Prostate gland (tissue), 2 donors: Measurements from ENCODE around the gene RBM45. TPM values are rescaled to one million over a fixed set of nuclear protein-coding genes. Genes with fewer than 3 reads are reported as not detected.
"Not testable (repeated sequence)": the region's sequence is repeated elsewhere in the genome, so short reads cannot be mapped to it uniquely, and the experiment has no call there.

Source experiments
- DNase-seq: peaks from one replicate; pipeline ENCODE4 v3.0.0-alpha.2; 2019; ENCODE audit warnings: low spot score
- H3K27ac ChIP-seq, 2 donors: fragments of 200-600 bp; sonication (generic); 2 replicates each; pipeline ENCODE4 v1.5.1; 2017 to 2019
- H3K27me3 ChIP-seq: fragments of 200-600 bp; sonication (generic); replicated peaks from 2 replicates; pipeline ENCODE4 v1.5.1; 2019; ENCODE audit not compliant: insufficient read depth
- H3K36me3 ChIP-seq, 2 donors: fragments of 200-600 bp; sonication (generic); 1 replicate in 1 of 2; 2 replicates in 1 of 2; pipeline versions ENCODE4 v1.5.1 to v1.8.1; 2017 to 2019
- H3K4me1 ChIP-seq: fragments of 200-600 bp; sonication (generic); replicated peaks from 2 replicates; pipeline ENCODE4 v1.5.1; 2019
- H3K4me3 ChIP-seq, 2 donors: fragments of 200-600 bp; sonication (generic); 2 replicates each; pipeline ENCODE4 v1.5.1; 2017 to 2019
- H3K9me3 ChIP-seq: fragments of 200-600 bp; sonication (generic); 2 replicates; pipeline ENCODE4 v1.5.1; 2017
- POLR2A ChIP-seq: fragments of 450-650 bp; IDR thresholded peaks from one replicate; pipeline ENCODE4 v1.6.1; 2016; ENCODE audit warnings: antibody characterized with exemption, mild to moderate bottlenecking
- POLR2AphosphoS5 ChIP-seq: sonication (generic); formaldehyde crosslinking; IDR thresholded peaks from one replicate; pipeline ENCODE4 v1.6.1; 2017; ENCODE audit warnings: antibody characterized with exemption
- WGBS: methylation state at CpG from one replicate; pipeline ENCODE4 v1.1.5; 2018; 5-methylcytosine and 5-hydroxymethylcytosine counted together
- intact Hi-C: fragments of 100-400 bp; cut with DNase I; formaldehyde crosslinking; loops from one replicate; pipeline ENCODE4 v1.14.2; 2022
- total RNA-seq, 2 donors: library from RNA; depleted of rRNA; stranded (reverse); fragments of >200 nt; gene quantifications; one replicate each; pipeline ENCODE4 v1.1.0, GENCODE V29; 2016
- TF ChIP-seq, protein P1 (sequence below), 4 experiments: fragments of 200-600 bp in 2 of 4; fragments of 450-650 bp in 2 of 4; sonication (generic) in 2 of 4; IDR thresholded peaks; 1 replicate in 3 of 4; 2 replicates in 1 of 4; pipeline ENCODE4 v1.5.1; 2016 to 2019; ENCODE audit warnings: antibody characterized with exemption in 4 of 4, mild to moderate bottlenecking in 2 of 4, moderate library complexity in 2 of 4

The RBM45 gene
- total RNA-seq, 2 donors from 2014 or later, result 9.7 to 19.0 TPM

DNA sequence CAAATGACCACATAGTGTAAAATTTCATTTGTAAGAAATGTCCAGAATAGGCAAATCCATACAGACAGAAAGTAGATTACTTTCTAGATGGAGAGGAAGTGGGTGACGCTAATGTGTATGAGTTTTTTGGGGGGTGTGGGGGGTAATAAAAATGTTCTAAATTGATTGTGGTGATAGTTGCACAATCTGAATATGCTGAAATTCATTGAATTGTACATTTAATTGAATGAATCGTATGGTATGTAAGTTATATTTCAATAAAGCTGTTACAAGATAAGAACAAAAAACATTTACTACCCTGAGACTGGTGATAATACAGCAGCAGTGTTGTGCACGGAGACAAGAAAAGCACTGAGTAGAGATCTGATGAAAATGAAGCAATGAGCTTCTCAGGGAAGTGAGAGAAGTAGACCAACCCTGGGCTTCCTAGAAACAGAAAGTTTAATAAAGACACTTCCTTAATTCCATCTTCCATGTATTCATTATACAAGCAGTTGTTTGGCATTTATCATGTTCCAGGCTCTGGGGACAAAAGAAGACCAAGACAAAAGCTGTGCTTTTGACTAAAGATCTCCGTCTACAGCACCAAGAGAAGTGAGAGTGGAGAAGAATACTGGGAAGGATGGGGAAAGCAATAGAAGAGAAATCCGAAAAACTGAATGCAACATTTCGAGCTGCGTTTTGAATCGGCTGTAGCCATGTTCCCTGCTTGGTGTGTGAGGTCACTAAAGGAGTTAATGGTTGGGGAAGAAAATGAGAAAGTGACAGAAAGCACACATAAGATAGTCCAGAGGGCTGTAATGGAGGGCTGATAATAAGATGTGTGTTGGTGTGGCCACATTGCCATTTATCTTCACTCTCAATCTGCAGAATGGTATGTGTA, 37.9 kb upstream of the RBM45 start:
- H3K4me1 ChIP-seq, result no peaks in the 10 kb centered on the region
- no peaks in the 10 kb centered on the region for H3K27me3 ChIP-seq
- TF ChIP-seq POLR2AphosphoS5, result no peak
- TF ChIP-seq POLR2A, result no peak
- TF ChIP-seq, protein P1, sequence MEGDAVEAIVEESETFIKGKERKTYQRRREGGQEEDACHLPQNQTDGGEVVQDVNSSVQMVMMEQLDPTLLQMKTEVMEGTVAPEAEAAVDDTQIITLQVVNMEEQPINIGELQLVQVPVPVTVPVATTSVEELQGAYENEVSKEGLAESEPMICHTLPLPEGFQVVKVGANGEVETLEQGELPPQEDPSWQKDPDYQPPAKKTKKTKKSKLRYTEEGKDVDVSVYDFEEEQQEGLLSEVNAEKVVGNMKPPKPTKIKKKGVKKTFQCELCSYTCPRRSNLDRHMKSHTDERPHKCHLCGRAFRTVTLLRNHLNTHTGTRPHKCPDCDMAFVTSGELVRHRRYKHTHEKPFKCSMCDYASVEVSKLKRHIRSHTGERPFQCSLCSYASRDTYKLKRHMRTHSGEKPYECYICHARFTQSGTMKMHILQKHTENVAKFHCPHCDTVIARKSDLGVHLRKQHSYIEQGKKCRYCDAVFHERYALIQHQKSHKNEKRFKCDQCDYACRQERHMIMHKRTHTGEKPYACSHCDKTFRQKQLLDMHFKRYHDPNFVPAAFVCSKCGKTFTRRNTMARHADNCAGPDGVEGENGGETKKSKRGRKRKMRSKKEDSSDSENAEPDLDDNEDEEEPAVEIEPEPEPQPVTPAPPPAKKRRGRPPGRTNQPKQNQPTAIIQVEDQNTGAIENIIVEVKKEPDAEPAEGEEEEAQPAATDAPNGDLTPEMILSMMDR (IDR thresholded peaks at IDR 0.05), result no peak
- H3K4me3 ChIP-seq, result no peak overlapping the region
- H3K27ac ChIP-seq, result no peak overlapping the region
- no peak for DNase-seq
- H3K36me3 ChIP-seq, result no peaks in the 10 kb centered on the region
- intact Hi-C loops, result loop anchor here (10.0 kb wide), 1 partner anchor 280 kb away; no protein-coding TSS in a partner anchor
- WGBS, result 83% methylated on average over 8 of the region's 8 CpGs
- no peaks in the 10 kb centered on the region for H3K9me3 ChIP-seq

DNA sequence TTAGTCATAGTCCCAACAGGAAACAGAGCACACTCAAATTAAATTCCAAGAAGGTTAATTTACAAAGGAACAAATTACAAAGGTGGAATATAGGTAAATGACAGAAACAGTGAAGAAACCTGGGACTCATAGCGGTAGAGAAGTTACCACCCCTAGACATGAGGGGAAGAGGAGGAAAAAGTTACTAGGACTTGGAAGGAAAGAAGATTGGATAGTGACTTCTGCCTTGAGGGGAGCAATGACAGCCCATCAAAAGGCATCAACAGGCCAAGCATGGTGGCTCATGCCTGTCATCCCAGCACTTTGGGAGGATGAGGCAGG, 37.3 kb upstream of the RBM45 start:
- Histone ChIP-seq H3K4me1 (no peaks in the 10 kb centered on the region), H3K27ac (no peak overlapping the region), H3K9me3 (no peaks in the 10 kb centered on the region), H3K27me3 (no peaks in the 10 kb centered on the region), H3K4me3 (no peak overlapping the region), H3K36me3 (no peaks in the 10 kb centered on the region)
- no peak for DNase-seq
- intact Hi-C loops, result loop anchor here (10.0 kb wide), 1 partner anchor 280 kb away; no protein-coding TSS in a partner anchor
- WGBS, result 52% methylated on average over 1 of the region's 1 CpG
- TF ChIP-seq POLR2A, result no peak
- no peak for TF ChIP-seq POLR2AphosphoS5
- TF ChIP-seq, protein P1 (IDR thresholded peaks at IDR 0.05), result no peak

DNA sequence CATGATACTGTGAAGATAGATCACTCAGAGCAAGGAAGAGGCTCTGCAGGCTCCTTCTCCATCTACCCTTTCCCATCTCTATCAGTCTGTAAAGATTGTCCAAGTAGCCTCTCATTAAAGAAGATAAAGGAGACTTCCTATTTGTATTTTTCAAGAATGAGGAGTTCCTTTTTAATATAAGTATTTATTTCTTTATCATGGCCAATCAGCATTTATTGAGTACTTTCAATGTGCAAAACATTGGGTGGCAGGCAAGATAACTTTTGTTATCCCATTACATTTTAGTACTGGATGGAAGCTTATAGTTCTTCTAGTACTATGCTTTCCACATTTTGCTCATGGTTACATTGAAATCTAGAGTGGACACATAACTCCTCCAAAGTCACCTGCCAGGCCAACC, 36.1 kb upstream of the RBM45 start:
- intact Hi-C loops, result loop anchor here (10.0 kb wide), 1 partner anchor 281 kb away; no protein-coding TSS in a partner anchor
- Histone ChIP-seq H3K27ac (no peak overlapping the region), H3K4me3 (no peak overlapping the region), H3K4me1 (no peaks in the 10 kb centered on the region), H3K27me3 (no peaks in the 10 kb centered on the region), H3K36me3 (no peaks in the 10 kb centered on the region), H3K9me3 (no peaks in the 10 kb centered on the region)
- DNase-seq, result no peak
- TF ChIP-seq, protein P1 (IDR thresholded peaks at IDR 0.05), result no peak
- TF ChIP-seq POLR2AphosphoS5 (no peak), POLR2A (no peak)

DNA sequence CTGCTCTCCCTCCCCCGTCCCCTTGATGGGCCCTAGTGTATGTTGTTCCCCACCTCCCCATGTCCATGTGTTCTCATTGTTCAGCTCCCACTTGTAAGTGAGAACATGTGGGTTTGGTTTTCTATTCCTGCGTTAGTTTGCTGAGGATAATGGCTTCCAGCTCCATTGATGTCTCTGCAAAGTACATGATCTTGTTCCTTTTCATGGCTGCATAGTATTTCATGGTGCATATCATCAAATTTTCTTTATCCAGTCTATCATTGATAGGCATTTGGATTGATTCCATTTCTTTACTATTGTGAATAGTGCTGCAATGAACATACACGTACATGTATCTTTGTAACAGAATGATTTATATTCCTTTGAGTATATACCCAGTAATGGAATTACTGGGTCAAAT, 33.0 kb upstream of the RBM45 start:
- not testable (repeated sequence) for DNase-seq, H3K36me3 ChIP-seq, H3K27ac ChIP-seq, H3K4me3 ChIP-seq, H3K9me3 ChIP-seq, H3K4me1 ChIP-seq, H3K27me3 ChIP-seq
- intact Hi-C loops, result loop anchor here (10.0 kb wide), 1 partner anchor 284 kb away; no protein-coding TSS in a partner anchor
- 91% methylated on average over 3 of the region's 3 CpGs for WGBS

DNA sequence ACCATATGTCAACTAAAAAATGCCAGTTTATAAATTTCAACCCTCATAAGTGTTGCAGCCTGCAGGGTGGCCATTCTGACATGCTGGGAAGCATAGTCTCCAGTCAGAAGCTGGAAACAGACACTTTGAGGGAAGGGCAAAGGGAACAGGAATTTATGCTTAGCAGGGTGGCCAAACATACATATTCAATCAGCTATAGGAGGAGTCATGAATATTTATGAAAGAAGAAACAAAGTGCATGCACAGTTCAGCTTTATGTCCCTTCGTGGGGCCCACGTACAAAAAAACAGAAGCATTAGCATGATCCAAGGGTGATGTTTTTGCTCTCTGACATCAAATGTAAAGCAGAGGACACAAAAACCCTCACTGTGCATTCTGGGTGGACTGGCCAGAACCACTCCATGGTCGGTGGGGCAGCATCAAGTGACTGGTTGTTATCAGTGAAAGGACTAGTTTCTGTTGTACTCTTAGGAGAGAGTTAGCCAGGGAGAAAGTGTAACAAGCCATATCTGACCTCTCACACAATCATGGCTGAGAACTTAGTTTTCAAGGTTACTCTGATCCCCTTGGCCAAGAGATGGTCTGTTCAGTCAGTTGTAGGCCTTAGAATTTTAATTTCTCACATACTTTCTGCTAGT, 29.7 kb upstream of the RBM45 start:
- intact Hi-C loops, result no loop called here
- Histone ChIP-seq H3K4me3 (no peak overlapping the region), H3K36me3 (no peaks in the 10 kb centered on the region), H3K27me3 (no peaks in the 10 kb centered on the region), H3K27ac (no peak overlapping the region), H3K4me1 (no peaks in the 10 kb centered on the region), H3K9me3 (no peaks in the 10 kb centered on the region)
- WGBS, result 77% methylated on average over 3 of the region's 3 CpGs
- TF ChIP-seq, protein P1 (IDR thresholded peaks at IDR 0.05), result no peak
- TF ChIP-seq POLR2AphosphoS5 (no peak), POLR2A (no peak)
- DNase-seq, result no peak
